Measurements from ENCODE around the gene SPEM2. TPM values are rescaled to one million over a fixed set of nuclear protein-coding genes. Genes with fewer than 3 reads are reported as not detected.

SPEM2 gene
- total and polyA plus RNA-seq, 2 of the 4 experiments (the other 2 are of a cell fraction): not detected

- H3K9me1 ChIP-seq (ENCODE audit: insufficient read depth, low read length): 0 out of 2 replicates have a peak, but pooled peaks cover 8% of the 10 kb centered on the region
- H2AK9ac ChIP-seq (replicated peaks; ENCODE audit: low read depth, low read length, poor library complexity): no peak overlapping the region
- no peak overlapping the region for H2AK5ac ChIP-seq (ENCODE audit: low read depth, low read length)
- H3K79me1 ChIP-seq (ENCODE audit: low read depth in 1 of 2, low read length in 2 of 2): peaks cover 0 to 2% of the 10 kb centered on the region in 2 experiments; a peak in 1 of 4 replicates
- CTCF ChIA-PET: no interaction called here
- H3K23ac ChIP-seq (ENCODE audit: low read depth, low read length): no peak overlapping the region
- H3K9me3 ChIP-seq (ENCODE audit: control insufficient read depth, insufficient read depth, low read length): no peaks in the 10 kb centered on the region
- ATAC-seq (ENCODE audit: low read depth) (no peak), DNase-seq (no peak)
- no peak overlapping the region for H3K27ac ChIP-seq (ENCODE audit: insufficient read depth, low read length)
- H2BK15ac ChIP-seq (ENCODE audit: low read depth, low read length): no peak overlapping the region
- dilution Hi-C loops (cut with HindIII; ENCODE audit: low sequenced_read_pairs, unreplicated experiment) (no loop called here), intact Hi-C loops (cut with micrococcal nuclease) (no loop called here), in situ Hi-C loops (cut with MboI; ENCODE audit: low sequenced_read_pairs) (no loop called here)
- POLR2A ChIA-PET (ENCODE audit: unreplicated experiment): interaction anchor here (0.6 kb wide), 3 partner anchors 28 to 934 kb away, joined by 3 to 8 read pairs (median 7); no protein-coding TSS in a partner anchor
- no peak overlapping the region for H3K14ac ChIP-seq (replicated peaks; ENCODE audit: low read depth, low read length)
- BruUV-seq (replicated peaks): no TSS peak
- no peak overlapping the region for H3K4me2 ChIP-seq (ENCODE audit: low read depth, low read length)
- no peaks in the 10 kb centered on the region for H3K36me3 ChIP-seq (ENCODE audit: control insufficient read depth, insufficient read depth, low read length)
- no peak overlapping the region for H2BK120ac ChIP-seq (ENCODE audit: low read depth, low read length)
- no peak overlapping the region for H2AFZ ChIP-seq (replicated peaks; ENCODE audit: low read length, poor library complexity)
- no peak overlapping the region for H3K4me3 ChIP-seq (ENCODE audit: insufficient read depth, low read depth, low read length)
- WGBS, 2 experiments (ENCODE audit: extremely low coverage in 2 of 2, insufficient read length in 1 of 2): no CpG with 5 or more reads among the region's 7 CpGs
- H2BK20ac ChIP-seq (ENCODE audit: low read depth, low read length): no peak overlapping the region
- H3K18ac ChIP-seq (ENCODE audit: low read depth, low read length): no peak overlapping the region
- no peak overlapping the region for H3K9ac ChIP-seq (ENCODE audit: low read depth, low read length)
- H3K4me1 ChIP-seq (ENCODE audit: control insufficient read depth, insufficient read depth, low read length): peaks cover 22% of the 10 kb centered on the region
- H4K5ac ChIP-seq (ENCODE audit: low read depth, low read length): no peak overlapping the region
- no peak overlapping the region for H4K91ac ChIP-seq (ENCODE audit: insufficient read depth, low read depth, low read length)
- H2BK5ac ChIP-seq (ENCODE audit: low read depth, low read length, poor library complexity, severe bottlenecking): no peak overlapping the region
- no peak overlapping the region for H3K4ac ChIP-seq (ENCODE audit: low read depth, low read length)
- TF ChIP-seq MXI1 (IDR thresholded peaks at IDR 0.05; ENCODE audit: borderline replicate concordance, low read depth, low read length) (no peak), BHLHE40 (IDR thresholded peaks at IDR 0.05; ENCODE audit: low read depth, low read length) (no peak), CHD1 (IDR thresholded peaks at IDR 0.05; ENCODE audit: low read depth, low read length) (no peak), MAZ (IDR thresholded peaks at IDR 0.05; ENCODE audit: borderline replicate concordance, low read depth, low read length) (no peak)
- peaks cover 3% of the 10 kb centered on the region; the same call in 1 of the 2 replicates for H4K20me1 ChIP-seq (ENCODE audit: insufficient read depth, low read length)
- H3K27me3 ChIP-seq (ENCODE audit: control insufficient read depth, insufficient read depth, low read length): peaks cover 41% of the 10 kb centered on the region
- no peak overlapping the region for H3K56ac ChIP-seq (ENCODE audit: extremely low read depth, insufficient read depth, low read length)
- no peak overlapping the region for H4K8ac ChIP-seq (ENCODE audit: low read depth in 2 of 2, low read length in 2 of 2)
These were observed 15.8 kb downstream of the SPEM2 start for GRCh38 chr17:7441266-7441665.
